Lower lobe of right lung (tissue), 2 donors: Measurements from ENCODE around the gene APBB3. TPM values are rescaled to one million over a fixed set of nuclear protein-coding genes. Genes with fewer than 3 reads are reported as not detected.
A peak's percentile ranks its signal among the peaks of the same experiment; 100 is the strongest.

Experiments used
- ATAC-seq, 2 donors: fragments of 200-7000 bp; cut with Tn5 transposase; one replicate each; pipeline ENCODE4 v1.9.1; 2020 to 2022; ENCODE audit warnings: mild to moderate bottlenecking in 2 of 2, moderate library complexity in 2 of 2
- DNase-seq: peaks from one replicate; pipeline ENCODE4 v3.0.0-alpha.2; 2020
- H3K27ac ChIP-seq: fragments of 200-600 bp; one replicate; pipeline ENCODE4 v1.8.0; 2022
- H3K27me3 ChIP-seq: fragments of 200-600 bp; one replicate; pipeline ENCODE4 v1.8.0; 2022; ENCODE audit warnings: low read depth
- H3K36me3 ChIP-seq: fragments of 200-600 bp; one replicate; pipeline ENCODE4 v1.8.0; 2022; ENCODE audit warnings: mild to moderate bottlenecking
- H3K4me1 ChIP-seq: fragments of 200-600 bp; one replicate; pipeline ENCODE4 v1.8.0; 2022
- H3K4me3 ChIP-seq: fragments of 200-600 bp; one replicate; pipeline ENCODE4 v1.8.0; 2022; ENCODE audit warnings: mild to moderate bottlenecking
- H3K9me3 ChIP-seq: fragments of 200-600 bp; one replicate; pipeline ENCODE4 v1.8.0; 2022
- intact Hi-C: fragments of 100-400 bp; cut with DNase I; formaldehyde crosslinking; loops from one replicate; pipeline ENCODE4 v1.11.0; 2022
- total RNA-seq: library from RNA; stranded (reverse); fragmentation: NEBNext Ultra II Directional; extraction: Animal tissue kit (Norgen Biotek cat#: 25700); gene quantifications from one replicate; pipeline ENCODE4 v1.2.1, GENCODE V29; 2021
- TF ChIP-seq, protein P1 (sequence below): fragments of 200-600 bp; IDR thresholded peaks from one replicate; pipeline ENCODE4 v1.8.0; 2022; ENCODE audit warnings: antibody characterized with exemption, mild to moderate bottlenecking
- donor health status: DM: no; HTN: yes; CAD: no; lungs with severe emphysema.

The APBB3 gene
- total RNA-seq, 1 donor from 2014 or later = 25.1 TPM

DNA sequence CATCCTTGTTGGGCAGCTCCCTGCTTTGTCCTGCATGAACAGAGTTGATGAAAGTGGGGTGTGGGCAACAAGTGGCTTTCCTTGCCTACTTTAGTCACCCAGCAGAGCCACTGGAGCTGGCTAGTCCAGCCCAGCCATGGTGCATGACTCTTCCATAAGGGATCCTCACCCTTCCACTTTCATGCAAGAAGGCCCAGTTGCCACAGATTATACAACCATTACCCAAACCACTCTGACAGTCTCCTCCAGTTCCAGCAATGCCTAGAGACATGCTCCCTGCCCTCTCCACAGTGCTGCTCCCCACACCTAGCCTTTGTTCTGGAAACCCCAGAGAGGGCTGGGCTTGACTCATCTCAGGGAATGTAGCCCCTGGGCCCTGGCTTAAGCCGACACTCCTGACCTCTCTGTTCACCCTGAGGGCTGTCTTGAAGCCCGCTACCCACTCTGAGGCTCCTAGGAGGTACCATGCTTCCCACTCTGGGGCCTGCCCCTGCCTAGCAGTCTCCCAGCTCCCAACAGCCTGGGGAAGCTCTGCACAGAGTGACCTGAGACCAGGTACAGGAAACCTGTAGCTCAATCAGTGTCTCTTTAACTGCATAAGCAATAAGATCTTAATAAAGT lies 4.2 kb upstream of the APBB3 start:
- no peak overlapping the region for H3K4me3 ChIP-seq
- no peaks in the 10 kb centered on the region for H3K27me3 ChIP-seq
- ATAC-seq (no peak), DNase-seq (no peak)
- peaks cover 35% of the 10 kb centered on the region for H3K36me3 ChIP-seq
- intact Hi-C loops = loop anchor here (10.0 kb wide), 1 partner anchor 66 kb away; the partner anchor contains the start of genes CD14 and TMCO6
- TF ChIP-seq, protein P1, sequence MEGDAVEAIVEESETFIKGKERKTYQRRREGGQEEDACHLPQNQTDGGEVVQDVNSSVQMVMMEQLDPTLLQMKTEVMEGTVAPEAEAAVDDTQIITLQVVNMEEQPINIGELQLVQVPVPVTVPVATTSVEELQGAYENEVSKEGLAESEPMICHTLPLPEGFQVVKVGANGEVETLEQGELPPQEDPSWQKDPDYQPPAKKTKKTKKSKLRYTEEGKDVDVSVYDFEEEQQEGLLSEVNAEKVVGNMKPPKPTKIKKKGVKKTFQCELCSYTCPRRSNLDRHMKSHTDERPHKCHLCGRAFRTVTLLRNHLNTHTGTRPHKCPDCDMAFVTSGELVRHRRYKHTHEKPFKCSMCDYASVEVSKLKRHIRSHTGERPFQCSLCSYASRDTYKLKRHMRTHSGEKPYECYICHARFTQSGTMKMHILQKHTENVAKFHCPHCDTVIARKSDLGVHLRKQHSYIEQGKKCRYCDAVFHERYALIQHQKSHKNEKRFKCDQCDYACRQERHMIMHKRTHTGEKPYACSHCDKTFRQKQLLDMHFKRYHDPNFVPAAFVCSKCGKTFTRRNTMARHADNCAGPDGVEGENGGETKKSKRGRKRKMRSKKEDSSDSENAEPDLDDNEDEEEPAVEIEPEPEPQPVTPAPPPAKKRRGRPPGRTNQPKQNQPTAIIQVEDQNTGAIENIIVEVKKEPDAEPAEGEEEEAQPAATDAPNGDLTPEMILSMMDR = no peak
- H3K27ac ChIP-seq = peak overlapping the region; percentile 72
- peaks cover 62% of the 10 kb centered on the region for H3K4me1 ChIP-seq
- H3K9me3 ChIP-seq = no peaks in the 10 kb centered on the region

- DNase-seq = no peak
- peak overlapping the region; percentile 72 for H3K27ac ChIP-seq
- H3K9me3 ChIP-seq = no peaks in the 10 kb centered on the region
- no peak for ATAC-seq
- no peak overlapping the region for H3K4me3 ChIP-seq
- TF ChIP-seq, protein P1 = no peak
- H3K27me3 ChIP-seq = no peaks in the 10 kb centered on the region
- peaks cover 35% of the 10 kb centered on the region for H3K36me3 ChIP-seq
- H3K4me1 ChIP-seq = peaks cover 68% of the 10 kb centered on the region
- intact Hi-C loops = loop anchor here (10.0 kb wide), 1 partner anchor 67 kb away; the partner anchor contains the start of genes CD14 and TMCO6
These were observed 3.5 kb upstream of the APBB3 start for GRCh38 chr5:140567871-140568270.

- Histone ChIP-seq H3K36me3 (peaks cover 36% of the 10 kb centered on the region), H3K9me3 (no peaks in the 10 kb centered on the region), H3K4me1 (peaks cover 74% of the 10 kb centered on the region), H3K4me3 (no peak overlapping the region), H3K27ac (peak overlapping the region; percentile 9), H3K27me3 (no peaks in the 10 kb centered on the region)
- DNase-seq (no peak), ATAC-seq (no peak)
- TF ChIP-seq, protein P1 = no peak
- intact Hi-C loops = loop anchor here (10.0 kb wide), 1 partner anchor 68 kb away; the partner anchor contains the start of genes CD14 and TMCO6
These were observed 2.9 kb upstream of the APBB3 start for GRCh38 chr5:140567136-140567818.

GRCh38 chr5:140566665-140567064 lies 2.3 kb upstream of the APBB3 start:
- Histone ChIP-seq H3K9me3 (no peaks in the 10 kb centered on the region), H3K4me3 (no peak overlapping the region), H3K27me3 (no peaks in the 10 kb centered on the region), H3K4me1 (peaks cover 79% of the 10 kb centered on the region), H3K36me3 (peaks cover 42% of the 10 kb centered on the region), H3K27ac (peak overlapping the region; percentile 9)
- intact Hi-C loops = loop anchor here (10.0 kb wide), 1 partner anchor 68 kb away; the partner anchor contains the start of genes CD14 and TMCO6
- ATAC-seq (no peak), DNase-seq (no peak)
- TF ChIP-seq, protein P1 = no peak

- peak overlapping the region; percentile 96 for H3K27ac ChIP-seq
- H3K4me3 ChIP-seq = peak overlapping the region; percentile 72
- intact Hi-C loops = loop anchor here (10.0 kb wide), 1 partner anchor 69 kb away; the partner anchor contains the start of genes CD14 and TMCO6
- peak; percentile 66 for DNase-seq
- H3K9me3 ChIP-seq = no peaks in the 10 kb centered on the region
- peaks cover 51% of the 10 kb centered on the region for H3K36me3 ChIP-seq
- no peaks in the 10 kb centered on the region for H3K27me3 ChIP-seq
- ATAC-seq = peak; percentile 4 to 34
- H3K4me1 ChIP-seq = peaks cover 79% of the 10 kb centered on the region
- TF ChIP-seq, protein P1 = no peak
These were observed 1.3 kb upstream of the APBB3 start for GRCh38 chr5:140565780-140566095.
